SKM-1 (cell line): ENCODE measurements around the gene ZBED5.

Experiments used
- DNase-seq: peaks from one replicate; lab custom pipeline; 2025; ENCODE audit not compliant: unreplicated experiment; lab: John Stamatoyannopoulos, UW

Gene ZBED5

GRCh38 chr11:10881892-10882291 is 24.0 kb upstream of the ZBED5 start:
- no peak for DNase-seq

- DNase-seq, result peak; percentile 88
Observed at GRCh38 chr11:10878408-10879214, 20.8 kb upstream of the ZBED5 start.

GRCh38 chr11:10876158-10876557 is 18.3 kb upstream of the ZBED5 start:
- DNase-seq, result no peak

- no peak for DNase-seq
Observed at GRCh38 chr11:10875430-10876021, 17.7 kb upstream of the ZBED5 start.

- DNase-seq, result no peak
Observed at GRCh38 chr11:10872097-10872496, 14.2 kb upstream of the ZBED5 start.

GRCh38 chr11:10868352-10868751 is 10.5 kb upstream of the ZBED5 start:
- DNase-seq, result no peak

- no peak for DNase-seq
Observed at GRCh38 chr11:10866893-10867331, 9.1 kb upstream of the ZBED5 start.

GRCh38 chr11:10865837-10866270 is 8.0 kb upstream of the ZBED5 start:
- no peak for DNase-seq

- DNase-seq, result no peak
Observed at GRCh38 chr11:10864688-10865087, 6.8 kb upstream of the ZBED5 start.

- DNase-seq, result no peak
Observed at GRCh38 chr11:10862446-10862845, 4.6 kb upstream of the ZBED5 start.

GRCh38 chr11:10861799-10862198 is 3.9 kb upstream of the ZBED5 start:
- DNase-seq, result no peak

GRCh38 chr11:10861047-10861446 is 3.2 kb upstream of the ZBED5 start:
- no peak for DNase-seq

- no peak for DNase-seq
Observed at GRCh38 chr11:10858439-10859325, 829 bp upstream of the ZBED5 start.

- DNase-seq, result no peak
Observed at GRCh38 chr11:10857459-10857708, 469 bp downstream of the ZBED5 start.

- DNase-seq, result peak; percentile 33
Observed at GRCh38 chr11:10856689-10857458, 979 bp downstream of the ZBED5 start.

- DNase-seq, result no peak
Observed at GRCh38 chr11:10855295-10855694, 2.6 kb downstream of the ZBED5 start.

- DNase-seq, result no peak
Observed at GRCh38 chr11:10847960-10848860, 9.6 kb downstream of the ZBED5 start.

GRCh38 chr11:10846660-10847059 is 11.2 kb downstream of the ZBED5 start:
- DNase-seq, result no peak

- DNase-seq, result no peak
Observed at GRCh38 chr11:10845589-10845988, 12.3 kb downstream of the ZBED5 start.

GRCh38 chr11:10844796-10845195 is 13.1 kb downstream of the ZBED5 start:
- DNase-seq, result no peak
